K562 (cell line): ENCODE measurements around the gene LRP10. TPM values are rescaled to one million over a fixed set of nuclear protein-coding genes. Genes with fewer than 3 reads are reported as not detected.
"Not testable (repeated sequence)": the region's sequence is repeated elsewhere in the genome, so short reads cannot be mapped to it uniquely, and the experiment has no call there.

Source experiments
- ATAC-seq: fragments of 200-7000 bp; cut with Tn5 transposase; 3 replicates; pipeline ENCODE4 v1.9.1; 2020; ENCODE audit warnings: moderate library complexity
- BruUV-seq: library from RNA; stranded (reverse); fragments of 400-500 nt; replicated peaks from 2 replicates; lab custom pipeline; 2021; lab: Mats Ljungman, UMichigan
- CTCF ChIA-PET: fragments of 300-600 bp; formaldehyde crosslinking; extraction: SDS; loops from one replicate; lab custom pipeline; 2021; ENCODE audit warnings: low intra/inter-chr PET ratio; lab: Yijun Ruan, JAX
- POLR2A ChIA-PET: fragments of 300-600, 350-650 bp; sonication (Branson Sonifier 250); formaldehyde crosslinking; extraction: SDS; loops from one replicate; lab custom pipeline; 2021; ENCODE audit warnings: antibody characterized with exemption, inconsistent platforms; lab: Yijun Ruan, JAX
- DNase-seq, 4 experiments: peaks; one replicate each; pipeline versions ENCODE4 v3.0.0 to v3.0.0-alpha.2; 2011 to 2018; ENCODE audit warnings: low spot score in 3 of 4, mixed read lengths in 3 of 4; ENCODE audit errors: extremely low read depth in 1 of 4
- FAIRE-seq: peaks from 2 replicates; lab custom pipeline; 2011; peaks lifted over from hg19 to GRCh38; lab: Jason Lieb, UNC
- H2AFZ ChIP-seq: 2 replicates; pipeline ENCODE4 v1.6.0; 2011; ENCODE audit warnings: low read depth, low read length, control low read depth, inconsistent platforms
- H3K27ac ChIP-seq: fragments of 200-600 bp; 3 replicates; pipeline ENCODE4 v1.8.0; 2011; ENCODE audit warnings: low read depth, mild to moderate bottlenecking, control low read depth, inconsistent platforms, low read length, moderate library complexity, mixed read lengths; ENCODE audit errors: extremely low read depth
- H3K27me3 ChIP-seq, 2 experiments: fragments of 300-600 bp in 1 of 2; 2 replicates in 1 of 2; 3 replicates in 1 of 2; pipeline versions ENCODE4 v1.6.0 to v1.8.0; 2011; ENCODE audit warnings: inconsistent platforms in 2 of 2, low read length in 2 of 2, mild to moderate bottlenecking in 1 of 2, mixed read lengths in 1 of 2, moderate library complexity in 1 of 2; ENCODE audit not compliant: control insufficient read depth in 2 of 2, insufficient read depth in 2 of 2
- H3K36me3 ChIP-seq: fragments of 300-600 bp; 3 replicates; pipeline ENCODE4 v1.8.0; 2011; ENCODE audit warnings: mild to moderate bottlenecking, low read length, inconsistent platforms; ENCODE audit not compliant: control insufficient read depth, insufficient read depth
- H3K4me1 ChIP-seq, 2 experiments: fragments of 200-600 bp in 1 of 2; replicated peaks in 1 of 2; 2 replicates in 1 of 2; 3 replicates in 1 of 2; pipeline versions ENCODE4 v1.5.1 to v1.8.0; 2011; ENCODE audit warnings: inconsistent platforms in 2 of 2, low read length in 2 of 2, mild to moderate bottlenecking in 1 of 2, mixed read lengths in 1 of 2, moderate library complexity in 1 of 2; ENCODE audit not compliant: control insufficient read depth in 2 of 2, insufficient read depth in 2 of 2
- H3K4me2 ChIP-seq: 2 replicates; pipeline ENCODE4 v1.6.1; 2011; ENCODE audit warnings: low read length, control low read depth, inconsistent platforms, mixed read lengths; ENCODE audit not compliant: insufficient read depth
- H3K4me3 ChIP-seq: fragments of 200-600 bp; sonication (generic), shearing (Covaris generic); 2 replicates; pipeline ENCODE4 v1.5.1; 2016; ENCODE audit warnings: control low read depth, inconsistent platforms
- H3K79me2 ChIP-seq: fragments of 200-600 bp; 3 replicates; pipeline ENCODE4 v1.8.0; 2011; ENCODE audit warnings: low read length, inconsistent platforms; ENCODE audit not compliant: control insufficient read depth, insufficient read depth
- H3K9ac ChIP-seq, 2 experiments: 2 replicates each; pipeline versions ENCODE4 v1.6.0 to v1.6.1; 2011; ENCODE audit warnings: low read depth in 2 of 2, low read length in 2 of 2, control low read depth in 1 of 2, inconsistent platforms in 1 of 2, mild to moderate bottlenecking in 1 of 2, mixed read lengths in 1 of 2; ENCODE audit not compliant: insufficient read depth in 1 of 2
- H3K9me1 ChIP-seq: one replicate; pipeline ENCODE4 v1.6.0; 2011; ENCODE audit warnings: inconsistent platforms, mild to moderate bottlenecking, low read length, moderate library complexity; ENCODE audit not compliant: control insufficient read depth, insufficient read depth
- H3K9me3 ChIP-seq: replicated peaks from 2 replicates; pipeline ENCODE4 v1.5.1; 2011; ENCODE audit warnings: low read depth, low read length, inconsistent platforms; ENCODE audit not compliant: control insufficient read depth, insufficient read depth
- H4K20me1 ChIP-seq: replicated peaks from 2 replicates; pipeline ENCODE4 v1.6.1; 2011; ENCODE audit warnings: low read length, inconsistent platforms, mixed read lengths; ENCODE audit not compliant: control insufficient read depth, insufficient read depth
- HINFP ChIP-seq: fragments of 450-650 bp; conservative IDR thresholded peaks from 2 replicates; pipeline ENCODE4 v1.6.1; 2016; ENCODE audit warnings: missing genetic modification characterization, low read depth, mild to moderate bottlenecking, control low read depth, missing compliant biosample characterization
- IRF9 ChIP-seq: fragments of 450-650 bp; IDR thresholded peaks from 2 replicates; pipeline ENCODE4 v1.6.1; 2016; ENCODE audit warnings: missing biosample characterization, missing genetic modification characterization
- MYC ChIP-seq, 2 experiments: fragments of 250-450 bp in 1 of 2; sonication (Bioruptor Pico) in 1 of 2; IDR thresholded peaks; 2 replicates each; pipeline versions ENCODE4 v1.5.1 to v1.6.1; 2012 to 2021; ENCODE audit warnings: low read depth in 2 of 2, borderline replicate concordance in 1 of 2, improper control_type of control experiment in 1 of 2, low read length in 1 of 2, mild to moderate bottlenecking in 1 of 2, moderate library complexity in 1 of 2
- RCOR1 ChIP-seq, 2 experiments: IDR thresholded peaks; 2 replicates each; pipeline ENCODE4 v1.6.1; 2012; ENCODE audit warnings: low read depth in 2 of 2, low read length in 2 of 2, borderline replicate concordance in 1 of 2, improper control_type of control experiment in 1 of 2
- SMAD2 ChIP-seq: fragments of 150-350 bp; IDR thresholded peaks from 2 replicates; pipeline ENCODE4 v1.6.1; 2014; ENCODE audit warnings: low read depth, mild to moderate bottlenecking, low read length
- TAL1 ChIP-seq: fragments of 450-650 bp; IDR thresholded peaks from 2 replicates; pipeline ENCODE4 v1.6.1; 2016; ENCODE audit warnings: mild to moderate bottlenecking
- ZNF124 ChIP-seq: sonication (generic); formaldehyde crosslinking; IDR thresholded peaks from 2 replicates; pipeline ENCODE4 v1.8.1; 2022; ENCODE audit warnings: missing genetic modification reagents
- ZNF23 ChIP-seq: fragments of 250-450 bp; sonication (Bioruptor Pico); IDR thresholded peaks from 2 replicates; pipeline ENCODE4 v1.4.0; 2020; ENCODE audit warnings: mild to moderate bottlenecking
- ZNF347 ChIP-seq: fragments of 450-650 bp; formaldehyde crosslinking; IDR thresholded peaks from 2 replicates; pipeline ENCODE4 v1.4.0; 2020; ENCODE audit warnings: low read depth, mild to moderate bottlenecking, moderate library complexity
- ZNF785 ChIP-seq: fragments of 250-450 bp; sonication (Bioruptor Pico); IDR thresholded peaks from 2 replicates; pipeline ENCODE4 v1.4.0; 2020; ENCODE audit warnings: mild to moderate bottlenecking
- WGBS: fragments of 100-300 bp; shearing (Covaris generic); methylation state at CpG from one replicate; pipeline ENCODE4 v1.1.6; 2016; ENCODE audit warnings: low coverage, mixed read lengths; ENCODE audit not compliant: insufficient coverage; ENCODE audit errors: missing lambda C conversion rate; 5-methylcytosine and 5-hydroxymethylcytosine counted together
- in situ Hi-C: fragments of 300-500 bp; cut with MboI; formaldehyde crosslinking; loops from 4 replicates; pipeline ENCODE4 v1.15.0; 2018; ENCODE audit warnings: inconsistent platforms, mixed read lengths
- intact Hi-C: fragments of 100-400 bp; cut with micrococcal nuclease; formaldehyde crosslinking; loops from 2 replicates; pipeline ENCODE4 v1.14.2; 2022
- polyA plus RNA-seq, 8 experiments: library from polyadenylated mRNA; depleted of rRNA in 4 of 8; stranded (reverse) in 5 of 8; unstranded in 3 of 8; fragments of >200 nt; fragmentation: Nextera tagmentation in 2 of 8; fragmentation: Illumina TruSeq in 1 of 8; extraction: Ambion mirVana in 2 of 8; extraction: Trizol in 1 of 8; gene quantifications; 2 replicates each; pipeline versions ENCODE4 v1.2.1 to v1.2.3, GENCODE V29; 2011 to 2014; ENCODE audit warnings: inconsistent platforms in 1 of 8, missing spikeins in 1 of 8
- total RNA-seq, 7 experiments: library from RNA; depleted of rRNA in 6 of 7; stranded (reverse); fragments of >200 nt in 6 of 7; fragmentation: Illumina TruSeq in 2 of 7; extraction: Trizol in 2 of 7; gene quantifications; 2 replicates each; pipeline versions ENCODE4 v1.2.1 to v1.2.3, GENCODE V29; 2011 to 2021; ENCODE audit warnings: low replicate concordance in 1 of 7

Gene LRP10
- total and polyA plus RNA-seq, 9 of the 15 experiments (the other 6 are each of a cell fraction or from before 2014, with no cell fraction given), result 1.3 to 45.5 (median 10.9) TPM

- TF ChIP-seq ZNF347 (CRISPR knock-in tag) (peak; percentile 59; the same call in 1 of the 2 replicates), MYC (IDR thresholded peaks at IDR 0.05; ENCODE audit: low read depth, low read length) (peak; percentile 89), MYC (CRISPR knock-in tag; IDR thresholded peaks at IDR 0.05; ENCODE audit: borderline replicate concordance, low read depth) (0 out of 2 replicates have a peak, but pooled peaks have one; percentile 33), RCOR1 (IDR thresholded peaks at IDR 0.05; ENCODE audit: borderline replicate concordance in 1 of 2, low read depth in 2 of 2, low read length in 2 of 2) (no peak; a peak in 1 of 4 replicates), SMAD2 (no peak), HINFP (tag) (no peak), TAL1 (no peak), ZNF785 (CRISPR knock-in tag) (no peak), ZNF23 (CRISPR knock-in tag) (no peak), ZNF124 (CRISPR knock-in tag) (no peak), IRF9 (no peak)
Measured at GRCh38 chr14:22852940-22853767, 18.4 kb upstream of the LRP10 start (continued).

- WGBS, result 71% methylated on average over 11 of the region's 11 CpGs
- intact Hi-C loops, H2AFZ ChIP-seq, BruUV-seq, ATAC-seq, H3K79me2 ChIP-seq, in situ Hi-C loops, FAIRE-seq, H3K4me2 ChIP-seq, H4K20me1 ChIP-seq, H3K27me3 ChIP-seq, H3K36me3 ChIP-seq, H3K9me3 ChIP-seq, POLR2A ChIA-PET, H3K27ac ChIP-seq, H3K4me3 ChIP-seq, H3K9me1 ChIP-seq, DNase-seq, H3K9ac ChIP-seq: not testable (repeated sequence)
- H3K4me1 ChIP-seq, result peaks cover 0 to 17% of the 10 kb centered on the region in 2 experiments; a peak in 3 of 5 replicates
- CTCF ChIA-PET, result interaction anchor here (1.3 to 4.3 kb wide), 9 partner anchors 30 to 473 kb away, joined by 3 to 68 read pairs (median 10); no protein-coding TSS in a partner anchor
Measured at GRCh38 chr14:22854296-22854695, 17.2 kb upstream of the LRP10 start.
